RPMI7951 (cell line): ENCODE measurements around the gene ABCC2. TPM values are rescaled to one million over a fixed set of nuclear protein-coding genes. Genes with fewer than 3 reads are reported as not detected.
"Not testable (repeated sequence)": the region's sequence is repeated elsewhere in the genome, so short reads cannot be mapped to it uniquely, and the experiment has no call there.

Source experiments
- DNase-seq: peaks from one replicate; pipeline ENCODE4 v3.0.0-alpha.2; 2012; ENCODE audit warnings: low read depth
- total RNA-seq: library from RNA; depleted of rRNA; stranded (reverse); fragments of >200 nt; shearing (Covaris generic); gene quantifications from 2 replicates; pipeline ENCODE4 v1.2.3, GENCODE V29; 2014; rRNA removed

ABCC2 gene
- total RNA-seq, result 13.2 and 14.8 TPM in 2 replicates

- peak; percentile 80 for DNase-seq
Measured at GRCh38 chr10:99782447-99783286, at the start of gene ABCC2. Gene ABCC2, plus strand, starts transcription at chr10:99782640. Its CDS starts 205 bp downstream, at chr10:99782845.

GRCh38 chr10:99733366-99733765, 49.1 kb upstream of the ABCC2 start:
- DNase-seq, result no peak

GRCh38 chr10:99734111-99734510, 48.3 kb upstream of the ABCC2 start:
- DNase-seq, result not testable (repeated sequence)

- no peak for DNase-seq
Measured at GRCh38 chr10:99740260-99740659, 42.2 kb upstream of the ABCC2 start.

GRCh38 chr10:99740933-99741559, 41.4 kb upstream of the ABCC2 start:
- DNase-seq, result no peak

- DNase-seq, result peak; percentile 3
Measured at GRCh38 chr10:99742254-99742653, 40.2 kb upstream of the ABCC2 start.

GRCh38 chr10:99742701-99743100, 39.7 kb upstream of the ABCC2 start:
- peak; percentile 17 for DNase-seq

GRCh38 chr10:99743841-99744240, 38.6 kb upstream of the ABCC2 start:
- peak; percentile 6 for DNase-seq

GRCh38 chr10:99746166-99746565, 36.3 kb upstream of the ABCC2 start:
- DNase-seq, result not testable (repeated sequence)

GRCh38 chr10:99748823-99749451, 33.5 kb upstream of the ABCC2 start:
- no peak for DNase-seq

GRCh38 chr10:99750641-99751040, 31.8 kb upstream of the ABCC2 start:
- no peak for DNase-seq

- no peak for DNase-seq
Measured at GRCh38 chr10:99754670-99755069, 27.8 kb upstream of the ABCC2 start.

GRCh38 chr10:99756159-99756558, 26.3 kb upstream of the ABCC2 start:
- no peak for DNase-seq

- DNase-seq, result no peak
Measured at GRCh38 chr10:99758211-99758891, 24.1 kb upstream of the ABCC2 start.

- no peak for DNase-seq
Measured at GRCh38 chr10:99760321-99760720, 22.1 kb upstream of the ABCC2 start.

GRCh38 chr10:99761365-99761764, 21.1 kb upstream of the ABCC2 start:
- no peak for DNase-seq

GRCh38 chr10:99765672-99766301, 16.7 kb upstream of the ABCC2 start:
- no peak for DNase-seq

- no peak for DNase-seq
Measured at GRCh38 chr10:99766302-99766681, 16.1 kb upstream of the ABCC2 start.

- DNase-seq, result no peak
Measured at GRCh38 chr10:99767901-99768300, 14.5 kb upstream of the ABCC2 start.

GRCh38 chr10:99768556-99768955, 13.9 kb upstream of the ABCC2 start:
- no peak for DNase-seq

- no peak for DNase-seq
Measured at GRCh38 chr10:99769706-99770105, 12.7 kb upstream of the ABCC2 start.
